ENCODE measurements around the gene UCK1. TPM values are rescaled to one million over a fixed set of nuclear protein-coding genes. Genes with fewer than 3 reads are reported as not detected.

The UCK1 gene
- total RNA-seq, 2 donors from 2014 or later, result 47.6 to 48.2 TPM

DNA sequence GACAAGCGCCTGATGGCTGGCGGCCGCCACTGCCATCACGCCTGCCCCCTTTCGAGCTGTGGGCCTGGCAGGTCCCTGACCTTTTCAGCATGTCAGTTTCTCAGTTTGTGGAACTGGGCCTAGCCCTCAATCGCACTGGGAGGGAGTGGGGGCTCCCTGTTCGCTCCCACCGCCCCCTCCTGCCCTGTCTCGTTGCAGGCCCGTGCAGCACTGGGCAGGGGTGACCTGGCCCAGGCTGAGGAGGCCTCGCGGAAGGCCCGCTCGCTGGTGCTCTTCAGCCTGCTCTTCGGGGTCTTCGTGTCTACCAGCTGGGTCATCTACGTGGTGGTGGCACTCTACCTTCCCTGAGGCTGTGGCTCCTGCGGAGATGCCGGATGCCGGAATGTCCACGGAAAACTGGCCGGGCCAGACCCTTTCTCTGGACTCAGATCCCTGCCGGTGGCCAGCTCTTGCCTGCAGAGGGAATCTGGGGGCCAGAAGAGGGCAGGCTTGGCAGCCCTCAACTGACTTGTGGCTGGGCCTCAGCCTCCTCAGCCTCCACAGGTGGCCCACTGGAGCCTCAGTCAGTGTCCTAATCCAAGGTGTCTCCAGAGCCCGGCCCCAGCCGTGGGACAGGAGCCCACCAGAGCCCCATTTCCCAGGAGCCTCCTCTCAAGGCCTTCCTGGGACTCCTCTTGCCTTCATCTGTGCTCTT is 26.9 kb upstream of the UCK1 start:
- H3K4me1 ChIP-seq (replicated peaks), result no peaks in the 10 kb centered on the region
- TF ChIP-seq, protein P1, sequence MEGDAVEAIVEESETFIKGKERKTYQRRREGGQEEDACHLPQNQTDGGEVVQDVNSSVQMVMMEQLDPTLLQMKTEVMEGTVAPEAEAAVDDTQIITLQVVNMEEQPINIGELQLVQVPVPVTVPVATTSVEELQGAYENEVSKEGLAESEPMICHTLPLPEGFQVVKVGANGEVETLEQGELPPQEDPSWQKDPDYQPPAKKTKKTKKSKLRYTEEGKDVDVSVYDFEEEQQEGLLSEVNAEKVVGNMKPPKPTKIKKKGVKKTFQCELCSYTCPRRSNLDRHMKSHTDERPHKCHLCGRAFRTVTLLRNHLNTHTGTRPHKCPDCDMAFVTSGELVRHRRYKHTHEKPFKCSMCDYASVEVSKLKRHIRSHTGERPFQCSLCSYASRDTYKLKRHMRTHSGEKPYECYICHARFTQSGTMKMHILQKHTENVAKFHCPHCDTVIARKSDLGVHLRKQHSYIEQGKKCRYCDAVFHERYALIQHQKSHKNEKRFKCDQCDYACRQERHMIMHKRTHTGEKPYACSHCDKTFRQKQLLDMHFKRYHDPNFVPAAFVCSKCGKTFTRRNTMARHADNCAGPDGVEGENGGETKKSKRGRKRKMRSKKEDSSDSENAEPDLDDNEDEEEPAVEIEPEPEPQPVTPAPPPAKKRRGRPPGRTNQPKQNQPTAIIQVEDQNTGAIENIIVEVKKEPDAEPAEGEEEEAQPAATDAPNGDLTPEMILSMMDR (IDR thresholded peaks at IDR 0.05), result no peak
- TF ChIP-seq POLR2AphosphoS5 (IDR thresholded peaks at IDR 0.05) (no peak), POLR2A (IDR thresholded peaks at IDR 0.05) (no peak)
- no peaks in the 10 kb centered on the region for H3K36me3 ChIP-seq
- DNase-seq (ENCODE audit: low spot score), result no peak
- no peaks in the 10 kb centered on the region for H3K27me3 ChIP-seq (replicated peaks; ENCODE audit: insufficient read depth)
- no peak overlapping the region for H3K4me3 ChIP-seq
- H3K27ac ChIP-seq, result no peak overlapping the region
- H3K9me3 ChIP-seq, result no peaks in the 10 kb centered on the region
- intact Hi-C loops (cut with DNase I), result no loop called here
- whole genome bisulfite sequencing, result 97% methylated on average over 25 of the region's 25 CpGs

- H3K27me3 ChIP-seq (replicated peaks; ENCODE audit: insufficient read depth), result no peaks in the 10 kb centered on the region
- WGBS, result 92% methylated on average over 15 of the region's 15 CpGs
Observed at GRCh38 chr9:131555841-131556673, 25.0 kb upstream of the UCK1 start.

GRCh38 chr9:131554843-131555351 is 23.8 kb upstream of the UCK1 start:
- no peaks in the 10 kb centered on the region for H3K27me3 ChIP-seq (replicated peaks; ENCODE audit: insufficient read depth)
- intact Hi-C loops (cut with DNase I), result no loop called here
- H3K27ac ChIP-seq, result no peak overlapping the region
- no peak for TF ChIP-seq POLR2A (IDR thresholded peaks at IDR 0.05)
- TF ChIP-seq, protein P1 (IDR thresholded peaks at IDR 0.05), result no peak
- TF ChIP-seq POLR2AphosphoS5 (IDR thresholded peaks at IDR 0.05), result no peak
- H3K4me1 ChIP-seq (replicated peaks), result no peaks in the 10 kb centered on the region
- H3K9me3 ChIP-seq, result no peaks in the 10 kb centered on the region
- WGBS, result 74% methylated on average over 25 of the region's 54 CpGs
- H3K36me3 ChIP-seq, result no peaks in the 10 kb centered on the region
- H3K4me3 ChIP-seq, result no peak overlapping the region
- no peak for DNase-seq (ENCODE audit: low spot score)

More at GRCh38 chr9:131555841-131556673, 25.0 kb upstream of the UCK1 start:
- Histone ChIP-seq H3K4me3 (no peak overlapping the region), H3K27ac (no peak overlapping the region), H3K36me3 (no peaks in the 10 kb centered on the region), H3K9me3 (no peaks in the 10 kb centered on the region), H3K4me1 (replicated peaks) (no peaks in the 10 kb centered on the region)
- intact Hi-C loops (cut with DNase I), result no loop called here
- TF ChIP-seq POLR2A (IDR thresholded peaks at IDR 0.05), result no peak
- no peak for TF ChIP-seq POLR2AphosphoS5 (IDR thresholded peaks at IDR 0.05)
- TF ChIP-seq, protein P1 (IDR thresholded peaks at IDR 0.05), result no peak
- DNase-seq (ENCODE audit: low spot score), result no peak

DNA sequence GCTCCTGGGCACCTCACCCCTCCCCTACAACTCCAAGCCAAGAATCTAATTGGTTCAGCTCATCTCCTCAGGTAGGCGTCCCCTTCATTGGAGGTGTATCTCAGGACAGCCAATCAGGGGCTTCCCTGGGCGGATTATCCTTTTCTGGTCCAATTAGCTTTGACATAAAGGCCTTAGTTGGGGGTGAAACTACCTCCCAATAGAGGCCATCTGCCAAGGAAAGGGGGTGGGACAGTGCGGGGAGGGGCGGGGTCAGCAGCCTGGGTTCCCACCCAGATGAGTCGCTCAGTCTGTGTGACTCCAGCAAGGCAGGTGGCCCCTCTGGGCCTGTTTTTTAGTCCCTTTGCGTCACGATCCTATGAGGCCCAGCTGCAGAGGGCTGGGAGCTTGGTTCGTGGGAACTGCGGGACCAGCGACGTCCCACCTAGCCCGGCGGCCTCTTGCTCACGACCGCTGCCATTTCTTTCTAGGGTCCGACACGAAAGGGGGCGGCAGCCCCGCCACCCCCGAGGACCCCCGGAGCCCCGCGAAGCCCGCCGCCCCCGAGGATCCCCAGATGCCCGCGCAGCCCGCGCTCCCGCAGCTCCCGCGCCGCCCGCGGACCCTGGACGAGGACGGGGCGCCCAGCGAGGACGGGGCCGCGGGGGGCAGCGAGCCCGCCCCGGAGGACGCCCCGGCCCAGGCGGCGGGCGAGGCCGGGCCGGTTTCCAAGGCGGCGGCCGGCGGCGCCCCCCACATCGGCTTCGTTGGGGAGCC is 23.2 kb upstream of the UCK1 start:
- Histone ChIP-seq H3K36me3 (no peaks in the 10 kb centered on the region), H3K27ac (no peak overlapping the region), H3K9me3 (no peaks in the 10 kb centered on the region), H3K4me3 (no peak overlapping the region), H3K27me3 (replicated peaks; ENCODE audit: insufficient read depth) (no peaks in the 10 kb centered on the region), H3K4me1 (replicated peaks) (no peaks in the 10 kb centered on the region)
- no peak for DNase-seq (ENCODE audit: low spot score)
- intact Hi-C loops (cut with DNase I), result no loop called here
- WGBS, result 58% methylated on average over 55 of the region's 60 CpGs
- no peak for TF ChIP-seq POLR2A (IDR thresholded peaks at IDR 0.05)
- TF ChIP-seq POLR2AphosphoS5 (IDR thresholded peaks at IDR 0.05), result no peak
- TF ChIP-seq, protein P1 (IDR thresholded peaks at IDR 0.05), result no peak
